Measurements from ENCODE around the gene ZNF467.

ZNF467 gene, protein sequence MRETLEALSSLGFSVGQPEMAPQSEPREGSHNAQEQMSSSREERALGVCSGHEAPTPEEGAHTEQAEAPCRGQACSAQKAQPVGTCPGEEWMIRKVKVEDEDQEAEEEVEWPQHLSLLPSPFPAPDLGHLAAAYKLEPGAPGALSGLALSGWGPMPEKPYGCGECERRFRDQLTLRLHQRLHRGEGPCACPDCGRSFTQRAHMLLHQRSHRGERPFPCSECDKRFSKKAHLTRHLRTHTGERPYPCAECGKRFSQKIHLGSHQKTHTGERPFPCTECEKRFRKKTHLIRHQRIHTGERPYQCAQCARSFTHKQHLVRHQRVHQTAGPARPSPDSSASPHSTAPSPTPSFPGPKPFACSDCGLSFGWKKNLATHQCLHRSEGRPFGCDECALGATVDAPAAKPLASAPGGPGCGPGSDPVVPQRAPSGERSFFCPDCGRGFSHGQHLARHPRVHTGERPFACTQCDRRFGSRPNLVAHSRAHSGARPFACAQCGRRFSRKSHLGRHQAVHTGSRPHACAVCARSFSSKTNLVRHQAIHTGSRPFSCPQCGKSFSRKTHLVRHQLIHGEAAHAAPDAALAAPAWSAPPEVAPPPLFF

DNA sequence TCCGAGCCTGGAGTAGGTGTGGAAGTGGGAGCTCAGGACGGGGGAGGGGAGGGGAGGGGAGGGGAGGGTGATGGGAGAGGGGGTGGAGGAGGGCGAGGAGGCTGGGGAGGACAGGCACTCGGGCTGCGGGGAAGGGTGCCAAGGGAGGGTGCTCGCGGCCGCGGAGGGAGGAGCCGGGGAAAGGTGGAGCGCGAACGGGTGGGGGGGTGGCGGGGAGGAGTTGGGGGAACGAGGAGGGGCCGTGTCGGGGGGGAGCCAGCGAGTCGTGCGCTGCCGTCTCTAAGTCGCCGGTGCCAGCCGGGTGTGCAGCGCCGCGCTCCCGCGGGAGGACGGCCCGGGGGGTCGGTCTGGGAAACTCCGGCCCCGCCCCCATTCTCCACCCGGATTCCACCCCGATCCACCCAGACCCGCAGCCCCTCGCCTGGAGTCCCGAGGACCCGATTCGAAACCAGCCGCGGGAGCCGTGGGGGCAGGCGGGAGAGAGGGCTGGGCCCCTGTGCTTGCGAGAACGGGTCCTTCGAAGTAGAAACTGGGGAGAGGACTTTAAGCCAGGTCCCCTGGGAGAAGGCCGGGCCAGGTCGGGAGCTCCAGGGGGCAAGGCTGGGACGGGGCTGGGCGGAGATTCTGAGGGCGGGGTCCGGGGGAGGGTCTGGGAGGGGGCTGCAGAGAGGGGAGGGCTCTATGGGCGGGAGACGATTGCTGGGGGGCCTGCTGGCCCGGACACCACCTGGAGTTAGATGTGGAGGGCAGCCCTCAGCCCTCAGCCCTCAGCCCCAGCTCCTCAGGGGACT lies at the start of gene ZNF467:
TSS of gene ZNF467 (minus strand) at position 143 of the 791 bp plus-strand sequence. CDS start 2,556 bp downstream, outside the sequence.
- DNase-seq (ENCODE audit: low read depth), result no peak

DNA sequence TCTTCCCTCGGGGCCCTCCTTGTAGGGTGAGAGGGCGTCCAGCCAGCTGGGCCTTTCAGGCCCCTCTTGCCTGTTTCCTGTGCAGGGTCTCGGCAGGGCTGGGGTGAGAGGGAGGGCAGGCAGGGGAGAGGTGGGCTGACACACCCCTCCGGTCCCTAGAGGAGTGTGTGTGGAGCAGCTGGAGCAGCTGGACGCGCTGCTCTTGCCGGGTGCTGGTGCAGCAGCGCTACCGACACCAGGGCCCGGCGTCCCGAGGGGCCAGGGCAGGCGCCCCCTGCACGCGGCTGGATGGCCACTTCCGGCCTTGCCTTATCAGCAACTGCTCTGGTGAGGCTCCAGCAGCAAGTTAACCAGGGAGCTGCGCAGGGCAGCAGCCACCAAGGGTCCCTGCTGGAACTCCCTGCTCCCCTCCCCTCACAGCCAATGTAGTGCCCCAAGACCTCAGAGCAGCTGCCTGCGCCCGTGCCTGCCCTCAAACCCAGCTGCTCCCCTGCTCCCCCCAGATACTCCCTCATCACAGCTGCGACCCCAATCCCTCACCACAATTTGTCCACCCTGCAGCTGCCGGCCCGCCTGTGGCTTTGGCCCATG lies 49.1 kb upstream of the ZNF467 start:
- no peak for DNase-seq (ENCODE audit: low read depth)

DNA sequence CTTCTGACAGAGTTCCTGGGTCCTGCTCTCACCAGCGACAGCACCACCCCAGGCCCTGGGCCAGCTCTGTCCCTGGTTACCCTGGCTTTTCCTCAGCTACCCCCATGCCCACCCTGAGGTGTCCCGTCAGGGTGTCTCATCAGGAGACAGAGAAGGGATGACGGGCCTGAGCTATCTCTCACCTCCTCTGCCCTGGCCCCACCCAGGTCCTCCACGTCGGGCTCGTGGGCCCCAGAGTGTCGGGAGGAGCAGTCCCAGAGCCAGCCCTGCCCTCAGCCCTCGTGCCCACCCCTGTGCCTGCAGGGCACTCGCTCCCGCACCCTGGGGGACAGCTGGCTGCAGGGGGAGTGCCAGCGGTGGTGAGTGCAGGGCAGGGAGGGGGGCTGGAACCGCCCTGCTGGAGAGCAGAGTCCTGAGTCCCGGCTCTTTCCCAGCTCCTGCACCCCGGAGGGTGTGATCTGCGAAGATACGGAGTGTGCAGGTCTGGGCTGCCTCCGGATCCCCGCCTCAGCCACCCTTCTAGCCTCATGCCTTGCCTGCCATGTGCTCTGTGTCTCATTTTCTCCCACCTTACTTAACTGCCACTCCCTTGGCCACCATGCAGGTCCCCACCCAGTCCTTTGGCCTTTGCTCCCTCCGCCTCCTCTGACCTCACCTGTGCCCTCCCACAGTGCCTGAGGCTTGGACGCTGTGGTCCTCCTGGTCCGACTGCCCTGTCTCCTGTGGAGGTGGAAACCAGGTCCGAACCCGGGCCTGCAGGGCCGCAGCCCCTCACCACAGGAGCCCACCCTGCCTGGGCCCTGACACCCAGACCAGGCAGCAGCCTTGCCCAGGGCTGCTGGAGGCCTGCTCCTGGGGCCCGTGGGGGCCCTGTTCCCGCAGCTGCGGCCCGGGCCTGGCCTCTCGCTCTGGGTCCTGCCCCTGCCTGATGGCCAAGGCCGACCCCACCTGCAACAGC lies 48.1 kb upstream of the ZNF467 start:
- no peak for DNase-seq (ENCODE audit: low read depth)

DNA sequence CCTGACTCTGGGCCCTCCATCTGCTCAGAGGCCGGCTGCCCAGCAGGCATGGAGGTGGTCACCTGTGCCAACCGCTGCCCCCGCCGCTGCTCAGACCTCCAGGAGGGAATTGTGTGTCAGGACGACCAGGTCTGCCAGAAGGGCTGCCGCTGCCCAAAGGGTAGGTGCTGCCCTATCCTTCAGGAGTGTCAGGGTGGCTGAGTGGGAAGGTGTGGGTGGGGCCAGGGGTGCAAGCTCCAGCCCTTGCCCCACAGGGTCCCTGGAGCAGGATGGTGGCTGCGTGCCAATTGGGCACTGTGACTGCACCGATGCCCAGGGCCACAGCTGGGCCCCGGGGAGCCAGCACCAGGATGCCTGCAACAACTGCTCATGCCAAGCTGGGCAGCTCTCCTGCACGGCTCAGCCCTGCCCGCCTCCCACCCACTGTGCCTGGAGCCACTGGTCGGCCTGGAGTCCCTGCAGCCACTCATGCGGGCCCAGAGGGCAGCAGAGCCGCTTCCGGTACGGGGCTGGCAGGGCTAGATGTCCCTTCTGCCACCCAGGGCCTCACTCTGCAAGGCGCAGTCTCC lies 47.3 kb upstream of the ZNF467 start:
- no peak for DNase-seq (ENCODE audit: low read depth)

DNA sequence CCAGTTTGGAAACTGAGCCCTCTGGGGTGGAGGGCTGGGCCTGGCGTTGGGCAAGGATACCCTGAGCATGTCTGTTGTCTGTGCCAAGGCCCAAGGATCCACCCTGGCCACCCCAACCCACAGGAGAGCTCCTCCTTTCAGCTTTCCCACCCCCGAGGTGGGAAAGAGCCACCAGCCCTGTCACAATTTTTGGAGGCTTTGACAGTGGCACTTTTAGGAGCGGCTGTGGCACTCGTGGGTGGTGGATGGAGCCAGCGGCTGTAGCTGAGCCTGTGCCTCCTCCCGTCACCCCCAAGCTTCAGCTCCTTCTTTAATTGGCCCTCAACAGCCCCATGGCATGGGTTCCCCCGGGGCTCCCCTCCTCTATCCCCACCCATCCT lies 46.6 kb upstream of the ZNF467 start:
- no peak for DNase-seq (ENCODE audit: low read depth)

DNA sequence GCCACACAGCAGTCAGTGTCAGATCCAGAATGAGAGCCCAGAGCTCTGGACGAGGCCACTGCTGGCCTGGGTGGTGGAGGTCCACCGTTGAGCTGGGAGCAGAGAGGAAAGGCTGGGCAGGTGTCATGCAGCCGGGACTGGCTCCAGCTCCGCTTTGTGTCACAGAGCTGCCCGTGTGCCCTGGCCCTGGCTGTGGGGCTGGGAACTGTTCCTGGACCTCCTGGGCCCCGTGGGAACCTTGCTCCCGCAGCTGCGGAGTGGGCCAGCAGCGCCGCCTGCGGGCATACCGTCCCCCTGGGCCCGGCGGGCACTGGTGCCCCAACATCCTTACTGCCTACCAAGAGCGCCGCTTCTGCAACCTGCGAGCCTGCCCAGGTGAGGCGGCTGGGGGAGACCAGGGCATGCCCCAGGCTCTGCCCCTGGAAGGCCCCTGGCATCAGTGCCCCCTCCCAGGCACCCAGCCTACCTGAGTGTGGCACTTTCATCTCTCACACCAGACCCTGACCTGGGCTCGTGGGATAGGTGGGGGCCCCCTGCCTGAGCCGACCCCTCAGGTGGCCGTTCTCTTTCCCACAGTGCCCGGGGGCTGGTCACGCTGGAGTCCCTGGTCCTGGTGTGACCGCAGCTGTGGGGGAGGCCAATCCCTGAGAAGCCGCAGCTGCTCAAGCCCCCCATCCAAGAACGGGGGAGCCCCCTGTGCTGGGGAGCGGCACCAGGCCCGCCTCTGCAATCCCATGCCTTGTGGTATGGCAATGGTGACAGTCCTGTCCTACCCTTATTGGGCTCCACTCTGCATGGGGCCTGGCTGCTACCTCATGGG lies 46.0 kb upstream of the ZNF467 start:
- DNase-seq (ENCODE audit: low read depth), result no peak

DNA sequence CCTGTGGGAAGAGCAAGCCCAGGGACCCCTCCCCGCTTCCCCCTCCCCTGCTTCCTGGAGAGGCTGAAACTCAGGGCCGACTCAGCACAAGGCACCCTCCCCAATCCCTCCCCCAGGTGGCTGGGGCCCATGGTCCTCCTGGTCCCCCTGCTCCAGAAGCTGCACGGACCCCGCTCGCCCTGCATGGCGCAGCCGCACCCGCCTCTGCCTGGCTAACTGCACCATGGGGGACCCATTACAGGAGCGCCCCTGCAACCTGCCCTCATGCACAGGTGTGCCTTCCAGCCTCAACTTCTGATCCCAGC lies 45.1 kb upstream of the ZNF467 start:
- DNase-seq (ENCODE audit: low read depth), result no peak

DNA sequence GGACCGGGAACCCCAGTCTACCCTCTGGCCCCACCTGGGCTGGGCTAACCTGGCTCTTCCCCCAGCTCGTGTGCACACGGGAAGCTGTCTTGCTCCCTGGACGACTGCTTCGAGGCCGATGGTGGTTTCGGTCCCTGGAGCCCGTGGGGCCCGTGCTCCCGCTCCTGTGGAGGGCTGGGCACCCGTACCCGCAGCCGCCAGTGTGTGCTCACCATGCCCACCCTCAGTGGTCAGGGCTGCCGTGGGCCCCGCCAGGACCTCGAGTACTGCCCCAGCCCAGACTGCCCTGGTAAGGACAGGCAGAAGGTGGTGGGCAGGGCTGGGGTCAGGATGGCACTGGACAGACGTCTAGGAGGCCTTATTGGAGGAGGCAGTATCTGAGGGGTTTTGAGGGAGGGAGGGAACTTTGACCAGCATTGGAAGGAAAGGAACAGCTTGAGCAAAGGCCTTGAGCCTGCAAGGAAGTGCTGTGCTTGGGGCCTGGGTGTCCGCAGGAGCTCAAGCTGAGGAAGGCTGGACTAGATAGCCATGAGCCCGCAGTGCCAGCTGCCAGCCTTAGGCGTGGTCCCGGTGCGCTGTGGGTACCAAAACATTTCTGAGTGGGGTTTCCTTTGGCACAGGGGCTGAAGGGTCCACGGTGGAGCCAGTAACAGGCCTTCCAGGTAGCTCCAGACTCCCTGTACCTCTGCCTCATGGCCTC lies 44.6 kb upstream of the ZNF467 start:
- no peak for DNase-seq (ENCODE audit: low read depth)

DNA sequence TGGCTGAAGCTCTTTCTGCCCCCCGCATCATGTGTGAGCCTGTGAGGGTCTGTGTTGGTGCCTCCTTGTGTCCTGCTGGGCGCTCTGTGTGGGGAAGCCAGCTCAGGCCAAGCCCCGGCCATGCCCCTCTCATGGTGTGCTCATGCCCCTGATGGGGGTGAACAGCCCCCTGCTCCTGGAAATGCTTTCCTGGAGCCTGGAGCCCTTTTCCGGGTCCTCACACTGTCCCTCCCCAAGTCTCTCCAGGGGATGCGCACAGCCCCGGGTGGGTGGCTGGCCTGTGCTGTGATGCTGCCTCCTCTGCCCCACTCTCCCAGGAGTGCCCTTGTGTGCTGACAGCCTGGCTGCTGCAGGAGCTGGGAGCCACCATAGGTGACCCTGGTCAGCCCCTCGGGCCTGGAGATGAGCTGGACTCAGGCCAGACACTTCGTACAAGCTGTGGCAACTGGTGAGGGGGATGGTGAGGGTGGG lies 43.9 kb upstream of the ZNF467 start:
- no peak for DNase-seq (ENCODE audit: low read depth)

DNA sequence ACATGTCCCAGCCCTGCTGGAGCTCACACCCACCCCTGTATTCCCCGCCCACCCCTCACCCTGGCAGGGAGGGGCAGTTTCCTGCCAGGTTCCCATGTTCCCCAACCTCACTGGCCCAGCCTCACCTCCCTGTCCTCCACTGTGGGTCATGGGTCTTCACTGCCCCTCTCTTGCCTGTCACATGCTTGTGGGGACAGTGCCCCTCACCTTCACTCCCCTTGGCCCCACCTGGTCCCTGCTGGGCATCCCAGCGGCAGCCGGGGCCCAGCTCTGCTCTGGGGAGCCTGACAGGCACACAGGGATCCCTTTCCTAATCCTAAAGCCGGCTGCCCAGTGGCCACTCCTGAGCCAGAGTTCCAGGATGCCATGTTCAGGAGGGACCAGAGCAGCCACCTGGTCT lies 43.4 kb upstream of the ZNF467 start:
- no peak for DNase-seq (ENCODE audit: low read depth)

DNA sequence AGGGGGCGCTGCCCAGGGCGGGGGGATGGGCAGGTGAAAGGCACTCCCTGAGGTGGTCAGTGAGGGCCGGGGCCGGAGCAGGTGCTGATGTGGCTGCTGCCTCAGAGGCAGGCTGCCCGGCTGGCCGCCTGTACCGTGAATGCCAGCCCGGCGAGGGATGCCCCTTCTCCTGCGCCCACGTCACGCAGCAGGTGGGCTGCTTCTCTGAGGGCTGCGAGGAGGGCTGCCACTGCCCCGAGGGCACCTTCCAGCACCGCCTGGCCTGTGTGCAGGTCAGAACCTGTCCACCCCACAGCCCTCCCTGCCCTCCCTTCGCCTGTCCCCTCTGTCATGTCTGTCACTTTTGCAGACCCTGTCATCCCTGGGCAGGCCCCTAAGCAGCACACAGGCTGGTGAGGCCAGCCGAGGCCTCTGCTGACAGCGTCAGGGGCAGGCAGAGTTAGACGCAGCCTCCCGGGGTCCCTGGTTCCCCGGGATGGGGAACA lies 42.9 kb upstream of the ZNF467 start:
- DNase-seq (ENCODE audit: low read depth), result no peak

DNA sequence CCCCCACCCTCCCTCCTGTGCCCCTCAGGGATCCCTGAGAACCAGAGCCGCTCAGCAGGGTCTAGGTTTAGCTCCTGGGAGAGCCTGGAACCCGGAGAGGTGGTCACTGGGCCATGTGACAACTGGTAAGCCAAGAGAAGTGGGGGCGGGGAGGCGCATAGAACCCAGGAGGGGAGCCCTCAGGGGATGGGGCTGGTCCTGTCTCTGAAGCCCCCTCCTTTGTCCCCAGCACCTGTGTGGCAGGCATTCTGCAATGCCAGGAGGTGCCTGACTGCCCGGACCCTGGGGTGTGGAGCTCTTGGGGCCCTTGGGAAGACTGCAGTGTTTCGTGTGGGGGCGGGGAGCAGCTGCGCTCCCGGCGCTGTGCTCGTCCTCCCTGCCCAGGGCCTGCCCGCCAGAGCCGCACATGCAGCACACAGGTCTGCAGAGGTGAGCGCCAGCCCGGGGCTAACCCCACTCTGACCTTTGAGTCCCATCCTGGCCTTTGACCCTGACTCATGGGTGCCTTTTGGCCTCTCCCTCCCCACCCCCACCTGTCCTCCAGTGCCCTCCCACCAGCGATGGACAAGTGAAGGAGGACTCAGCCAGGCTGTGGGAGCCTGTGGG lies 42.4 kb upstream of the ZNF467 start:
- no peak for DNase-seq (ENCODE audit: low read depth)

DNA sequence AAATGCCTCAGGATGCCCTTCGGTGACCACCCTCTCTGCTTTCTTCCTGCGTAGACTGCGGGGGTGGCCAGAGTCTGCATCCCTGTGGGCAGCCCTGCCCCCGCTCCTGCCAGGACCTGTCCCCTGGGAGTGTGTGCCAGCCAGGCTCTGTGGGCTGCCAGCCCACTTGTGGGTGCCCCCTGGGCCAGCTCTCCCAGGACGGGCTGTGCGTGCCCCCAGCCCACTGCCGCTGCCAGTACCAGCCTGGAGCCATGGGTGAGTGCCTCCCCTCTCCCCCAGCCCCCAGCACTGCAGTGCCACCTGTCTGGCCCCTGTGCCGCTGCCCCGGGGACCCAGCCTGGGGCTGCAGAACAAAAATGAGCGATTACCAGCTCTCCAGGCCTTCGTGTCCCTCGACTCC lies 41.7 kb upstream of the ZNF467 start:
- no peak for DNase-seq (ENCODE audit: low read depth)

DNA sequence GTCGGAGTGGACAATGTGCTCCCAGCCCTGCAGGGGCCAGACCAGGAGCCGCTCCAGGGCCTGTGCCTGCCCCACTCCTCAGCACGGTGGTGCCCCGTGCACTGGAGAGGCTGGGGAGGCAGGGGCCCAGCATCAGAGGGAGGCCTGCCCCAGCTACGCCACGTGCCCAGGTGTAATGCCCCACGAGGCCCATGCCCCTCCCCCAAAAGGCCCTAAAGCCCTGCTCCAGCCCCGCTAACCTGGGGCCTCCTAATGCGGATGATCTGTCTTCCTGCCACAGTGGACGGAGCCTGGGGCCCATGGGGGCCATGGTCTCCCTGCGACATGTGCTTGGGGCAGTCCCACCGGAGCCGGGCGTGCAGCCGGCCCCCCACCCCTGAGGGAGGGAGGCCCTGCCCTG lies 41.1 kb upstream of the ZNF467 start:
- DNase-seq (ENCODE audit: low read depth), result no peak

DNA sequence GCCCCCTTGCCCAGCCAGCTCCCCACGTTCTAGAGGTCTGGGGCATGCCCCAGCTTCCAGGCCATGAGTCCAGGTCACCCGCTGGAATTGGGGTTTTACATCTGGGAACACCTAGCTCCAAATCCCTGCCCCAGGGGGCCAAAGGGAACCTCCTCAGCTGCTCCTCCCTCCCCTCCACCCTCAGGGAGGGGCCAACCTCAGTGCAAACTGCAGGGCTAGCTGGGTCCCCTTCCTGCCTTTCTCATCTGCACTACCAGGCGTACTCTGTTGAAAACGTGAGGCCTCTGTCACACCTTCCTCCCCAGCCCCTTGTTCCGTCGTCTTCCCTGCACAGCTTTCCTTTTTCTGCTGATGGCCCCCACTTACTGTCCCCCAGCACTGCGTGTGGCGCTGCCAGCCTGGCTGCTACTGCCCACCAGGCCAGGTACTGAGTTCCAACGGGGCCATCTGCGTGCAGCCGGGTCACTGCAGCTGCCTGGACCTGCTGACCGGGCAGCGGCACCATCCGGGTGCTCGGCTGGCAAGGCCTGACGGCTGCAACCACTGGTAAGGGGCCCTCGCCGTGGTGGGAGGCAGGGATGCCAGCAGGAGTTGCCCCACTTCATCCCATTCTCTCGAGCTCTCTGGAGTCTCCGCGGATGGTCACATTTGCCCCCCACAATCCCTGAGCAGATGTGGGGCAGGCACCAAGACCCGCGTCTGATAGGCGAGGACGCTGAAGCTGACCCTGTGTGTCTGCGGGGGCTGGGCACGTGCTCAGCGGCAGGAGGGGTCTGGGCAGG lies 40.1 kb upstream of the ZNF467 start:
- DNase-seq (ENCODE audit: low read depth), result no peak

DNA sequence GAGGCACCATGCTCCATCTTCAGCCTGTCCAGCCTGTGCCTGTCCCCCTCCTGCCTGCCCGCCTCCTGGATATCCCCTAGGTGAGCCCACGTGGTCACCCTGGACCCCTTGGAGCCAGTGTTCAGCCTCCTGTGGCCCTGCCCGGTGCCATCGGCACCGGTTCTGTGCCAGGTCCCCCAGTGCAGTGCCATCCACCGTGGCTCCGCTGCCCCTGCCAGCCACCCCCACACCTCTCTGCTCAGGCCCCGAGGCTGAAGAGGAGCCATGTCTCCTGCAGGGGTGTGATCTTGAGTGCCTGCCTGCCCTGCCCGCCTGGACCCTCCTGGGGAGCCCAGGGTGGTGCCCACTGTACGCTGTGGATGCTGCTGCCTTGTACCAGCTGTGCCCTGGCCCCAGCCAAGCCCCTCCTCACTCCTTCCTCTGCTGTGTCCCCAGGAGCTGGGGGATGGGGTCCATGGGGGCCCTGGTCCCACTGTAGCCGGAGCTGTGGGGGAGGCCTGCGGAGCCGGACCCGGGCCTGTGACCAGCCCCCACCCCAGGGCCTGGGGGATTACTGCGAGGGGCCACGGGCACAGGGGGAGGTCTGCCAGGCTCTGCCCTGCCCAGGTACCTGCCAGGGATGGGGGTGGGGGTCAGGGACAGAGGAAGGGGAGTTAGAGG lies 38.6 kb upstream of the ZNF467 start:
- DNase-seq (ENCODE audit: low read depth), result no peak

DNA sequence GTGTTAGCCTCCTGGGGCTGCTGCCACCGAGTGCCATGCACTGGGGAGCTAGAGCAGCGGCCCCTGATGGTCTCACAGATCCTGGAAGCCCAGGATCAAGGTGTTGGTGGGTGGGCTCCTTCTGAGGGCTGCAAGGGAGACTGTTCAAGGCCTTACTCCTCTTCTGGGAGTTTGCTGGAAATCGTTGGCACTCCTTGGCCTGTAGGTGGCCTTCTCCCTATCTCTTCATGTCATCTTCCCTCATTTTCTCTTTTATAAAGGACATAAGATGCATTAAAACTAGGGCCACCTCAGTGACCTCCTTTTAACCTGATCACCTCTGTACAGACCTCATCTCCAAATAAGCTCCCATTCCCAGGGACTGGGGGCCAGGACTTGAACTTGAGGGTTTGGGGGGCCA lies 37.8 kb upstream of the ZNF467 start:
- no peak for DNase-seq (ENCODE audit: low read depth)

DNA sequence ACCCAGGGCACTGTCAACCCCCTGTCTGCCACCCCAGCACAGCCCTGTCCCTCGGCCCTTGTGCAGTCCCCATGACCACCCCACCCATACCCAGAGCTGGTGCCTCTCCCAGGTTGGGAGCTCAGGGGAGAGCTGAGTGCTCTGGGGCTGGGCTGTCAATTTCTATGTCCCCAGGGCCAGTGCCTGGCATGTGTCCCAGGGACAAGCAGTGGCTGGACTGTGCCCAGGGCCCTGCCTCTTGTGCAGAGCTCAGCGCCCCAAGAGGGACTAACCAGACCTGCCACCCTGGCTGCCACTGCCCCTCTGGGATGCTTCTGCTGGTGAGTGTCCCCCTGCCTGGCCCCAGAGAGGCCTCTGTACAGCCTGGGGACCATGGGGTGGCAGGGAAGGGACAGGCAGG lies 35.8 kb upstream of the ZNF467 start:
- DNase-seq (ENCODE audit: low read depth), result no peak

Data from activated T-helper 9 cell treated with anti-CD3 and anti-CD28 coated beads, Interleukin-2, amount 50 U/mL, for 16 hours (primary cell).